NCI-H460 (cell line): Measurements from ENCODE around the gene TIGAR. TPM values are rescaled to one million over a fixed set of nuclear protein-coding genes. Genes with fewer than 3 reads are reported as not detected.

Experiments used
- DNase-seq: peaks from one replicate; pipeline ENCODE4 v3.0.0-alpha.2; 2016; ENCODE audit warnings: low read depth; ENCODE audit errors: extremely low read depth
- total RNA-seq: library from RNA; depleted of rRNA; stranded (reverse); fragments of >200 nt; shearing (Covaris generic); gene quantifications from 2 replicates; pipeline ENCODE4 v1.2.3, GENCODE V29; 2014

TIGAR gene
- total RNA-seq, 1 experiment from 2014 or later = 22.0 TPM

DNA sequence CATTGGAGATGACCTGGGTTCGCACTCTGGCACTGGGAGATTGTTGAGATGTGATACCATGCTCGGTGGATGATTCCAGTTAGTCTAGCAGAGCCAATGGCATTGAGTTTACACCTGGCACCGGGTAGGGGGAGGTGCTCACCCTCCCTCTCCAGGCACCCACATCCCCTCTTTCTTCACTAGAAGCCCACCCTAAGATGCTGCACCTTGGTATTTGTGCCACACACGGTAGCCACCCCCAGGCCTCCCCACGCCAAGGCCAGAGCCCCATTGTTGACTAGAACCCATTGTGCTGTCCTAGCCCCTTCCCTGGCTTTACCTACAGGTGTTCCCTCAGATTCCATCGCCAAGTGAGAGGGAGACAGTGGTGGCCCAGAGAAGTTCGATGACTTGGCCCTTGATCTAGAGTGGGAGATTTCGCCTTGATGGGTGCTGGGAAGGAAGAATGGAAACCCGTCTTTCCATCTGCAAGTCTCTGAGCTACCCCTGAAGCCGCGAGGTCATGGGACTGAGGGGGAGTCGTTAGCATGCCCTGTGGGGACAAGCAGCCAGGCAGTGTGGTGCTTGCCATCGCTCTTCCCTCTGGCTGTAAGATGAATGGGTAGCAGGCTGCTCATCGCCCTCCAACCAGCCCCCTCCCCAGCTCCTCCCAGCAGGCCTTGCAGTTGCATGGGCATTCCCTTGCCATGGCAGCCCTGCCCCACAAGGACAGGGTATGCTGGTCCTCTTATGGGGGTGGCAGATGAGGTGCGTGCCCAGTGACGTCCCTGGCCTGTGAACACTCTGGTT is 38.7 kb upstream of the TIGAR start:
- no peak for DNase-seq

DNA sequence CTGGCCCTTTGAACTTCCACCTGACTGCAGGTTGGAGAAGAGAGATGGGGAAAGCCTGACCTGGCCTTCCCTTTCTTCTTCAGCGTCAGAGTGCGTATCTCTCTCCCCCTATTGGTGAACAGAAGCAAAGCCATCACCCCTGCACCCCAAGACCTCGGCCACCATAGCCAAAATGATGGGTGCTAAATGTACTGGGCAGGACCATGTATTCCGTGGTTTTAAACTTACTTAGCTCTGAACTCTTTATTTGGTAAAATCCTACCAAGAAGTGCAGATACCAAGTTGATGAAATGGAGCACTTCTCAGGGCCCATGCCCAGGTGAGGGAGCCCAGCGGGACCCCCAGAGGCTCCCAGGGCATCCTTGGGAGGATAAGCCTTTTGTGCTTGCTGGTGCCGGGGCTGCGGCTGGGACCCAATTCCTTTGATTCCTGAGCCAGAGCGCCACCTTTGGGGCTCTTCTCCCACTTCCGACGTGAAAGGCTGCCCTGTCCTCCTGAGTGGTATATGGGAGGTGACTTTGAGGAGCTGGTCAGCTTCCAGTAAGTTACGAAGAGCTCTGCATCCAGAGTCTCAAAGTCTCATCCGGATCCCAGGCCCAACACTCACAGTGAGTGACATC is 38.0 kb upstream of the TIGAR start:
- no peak for DNase-seq

DNA sequence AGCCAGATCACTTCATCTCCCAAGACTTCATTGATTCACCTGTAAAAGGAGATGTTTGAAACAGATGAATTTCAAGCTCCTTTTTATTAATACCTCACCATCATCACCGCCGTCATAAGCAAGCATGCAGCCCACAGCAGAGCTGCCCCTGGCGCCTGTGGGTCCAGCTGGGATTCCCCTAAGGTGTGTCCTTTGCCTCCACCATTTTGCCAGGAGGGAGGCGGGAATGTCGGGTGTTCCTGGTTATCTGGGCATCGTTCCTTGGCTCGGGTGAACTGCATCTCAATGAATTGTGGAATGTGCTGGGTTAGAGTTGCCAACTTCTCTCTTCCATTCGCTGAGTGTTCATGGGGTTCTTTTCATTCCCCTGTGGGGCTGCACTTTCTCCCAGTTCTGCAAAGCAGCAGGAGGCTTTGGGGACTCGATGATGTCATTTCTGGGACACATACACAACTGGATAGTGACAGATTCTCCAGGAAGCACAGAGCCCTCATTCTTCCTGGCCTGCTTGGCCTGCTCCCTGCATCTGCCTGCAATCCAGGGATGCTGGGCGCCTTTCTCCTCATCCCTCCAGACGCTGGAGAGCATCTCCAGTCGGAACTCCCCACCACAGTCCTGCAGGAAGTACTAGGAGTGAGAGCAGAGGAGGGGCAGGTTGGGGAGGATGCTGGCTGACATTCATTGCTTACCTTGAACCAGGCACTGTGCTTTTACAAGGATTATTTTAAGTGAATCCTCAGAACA is 37.3 kb upstream of the TIGAR start:
- no peak for DNase-seq

DNA sequence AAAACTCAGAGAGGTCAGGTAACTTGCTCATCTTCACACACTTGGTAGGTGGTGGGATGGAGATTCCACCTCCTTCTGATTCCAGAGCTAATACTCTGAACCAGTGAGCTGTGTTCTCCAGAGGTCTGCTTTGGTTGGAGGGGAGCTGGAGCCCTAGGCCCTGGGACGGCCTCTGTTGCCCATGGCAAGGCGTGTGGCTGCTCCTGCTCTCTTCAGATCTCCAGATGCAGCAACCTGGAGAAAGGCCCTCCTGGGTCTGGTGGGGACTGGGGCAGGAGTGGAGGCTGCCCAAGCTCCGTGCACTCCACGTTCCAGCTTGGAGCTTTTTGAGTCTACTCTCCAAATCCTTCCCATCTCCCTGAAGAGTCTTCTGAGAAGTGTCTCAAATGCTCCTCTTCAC is 36.7 kb upstream of the TIGAR start:
- no peak for DNase-seq

DNA sequence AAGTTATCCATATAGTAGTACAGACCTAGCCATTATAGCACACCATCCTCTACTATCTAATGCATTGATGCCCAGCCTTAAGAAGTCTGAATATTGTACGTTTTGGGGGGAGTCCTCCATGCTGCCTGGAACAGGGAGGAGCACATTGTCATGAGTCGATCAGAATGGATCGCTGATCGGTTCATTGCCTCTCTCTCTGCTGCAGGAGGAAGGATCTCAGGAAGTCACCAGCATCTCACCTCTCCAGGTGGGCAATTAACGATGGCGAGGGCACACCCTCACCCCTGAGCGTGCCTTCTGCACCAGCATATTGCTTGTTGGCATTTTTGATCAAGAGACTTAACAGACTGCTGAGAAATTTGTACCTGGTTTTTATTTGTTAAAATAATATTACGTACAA is 35.9 kb upstream of the TIGAR start:
- DNase-seq = no peak

DNA sequence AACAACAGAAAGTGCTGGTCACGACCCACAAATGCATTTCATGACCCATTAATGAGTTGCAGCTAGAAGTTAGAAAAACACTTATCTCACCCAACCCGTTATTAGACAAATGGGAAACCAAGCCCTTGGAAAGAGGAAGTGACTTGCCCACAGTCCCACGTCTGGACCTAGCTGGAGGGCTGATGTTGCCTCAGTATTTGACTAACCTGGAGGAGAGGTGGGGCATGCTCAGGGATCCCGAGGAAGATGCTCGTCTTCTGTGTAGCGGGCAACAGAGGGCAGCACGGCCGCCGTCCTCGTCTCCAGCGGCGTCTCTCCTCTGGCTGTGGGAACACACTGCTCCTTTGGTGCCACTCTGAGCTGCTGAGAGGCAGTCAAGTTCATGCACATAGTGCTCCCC is 34.8 kb upstream of the TIGAR start:
- DNase-seq = no peak

DNA sequence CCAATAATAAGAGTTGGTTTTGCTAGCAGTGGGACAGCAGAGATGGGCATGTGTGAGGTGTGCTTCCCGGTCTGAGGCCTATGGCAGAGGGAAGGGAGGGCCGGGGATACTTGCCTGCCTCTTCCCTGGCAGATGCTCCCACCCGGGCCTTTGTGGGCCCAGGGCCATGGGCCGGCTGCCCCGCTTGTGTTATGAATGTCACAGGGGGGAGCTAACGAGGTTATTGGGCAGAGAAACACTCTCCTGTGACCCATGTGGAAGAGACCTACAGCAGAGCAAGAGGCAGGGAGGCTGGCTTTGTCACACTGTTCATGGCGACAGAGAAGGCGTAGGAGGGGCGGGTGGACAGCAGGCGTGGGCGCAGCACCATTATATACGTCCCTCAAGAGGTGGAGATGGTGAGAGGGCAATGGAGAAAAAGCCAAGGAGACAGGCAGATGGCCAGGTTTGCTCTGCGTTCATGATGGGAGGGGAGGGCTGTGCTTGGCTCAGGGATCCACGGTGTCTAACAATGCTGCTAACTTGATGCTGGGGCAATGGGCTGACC is 34.2 kb upstream of the TIGAR start:
- DNase-seq = no peak

DNA sequence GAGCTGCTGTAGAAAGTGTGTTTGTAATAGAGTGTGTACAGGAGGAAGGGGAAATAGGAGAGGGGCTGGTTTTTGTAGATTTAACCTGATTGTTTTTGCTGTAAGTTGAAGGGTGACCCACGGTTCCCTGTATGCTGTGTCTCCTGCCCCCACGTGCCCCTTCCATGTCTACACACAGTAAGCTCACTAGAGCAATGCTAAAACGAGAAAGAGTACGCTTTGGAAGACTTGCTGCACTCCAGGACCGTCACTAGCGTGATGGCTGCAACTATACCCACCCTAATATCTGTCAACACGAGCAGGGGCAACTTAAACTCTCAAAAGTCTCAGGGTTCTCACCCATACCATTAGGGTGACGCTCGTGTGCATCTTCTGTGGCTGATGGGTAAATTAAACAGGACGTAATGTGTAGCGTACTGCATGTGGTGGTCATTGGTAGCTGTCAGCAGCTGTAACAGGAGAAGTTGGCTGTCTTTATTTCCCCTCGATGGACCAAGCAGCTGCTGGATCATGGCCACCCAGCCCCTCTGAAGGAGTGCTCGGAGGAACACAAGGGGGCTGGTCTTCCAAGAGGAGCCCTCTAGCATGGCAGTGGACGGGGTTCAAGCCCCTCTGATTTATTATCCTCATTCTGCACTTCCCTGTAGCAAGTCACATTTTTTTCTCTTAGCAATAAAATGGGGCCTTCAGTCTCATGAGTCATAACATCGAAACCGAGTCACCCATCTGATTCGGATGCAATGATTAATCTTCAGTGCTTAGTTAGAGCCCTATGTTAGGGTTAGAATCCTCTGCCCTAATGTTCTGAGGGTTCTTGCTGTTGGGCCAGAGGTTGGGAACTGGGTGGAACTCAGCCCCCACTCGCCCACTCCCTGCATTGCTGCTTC is 33.4 kb upstream of the TIGAR start:
- DNase-seq = no peak

DNA sequence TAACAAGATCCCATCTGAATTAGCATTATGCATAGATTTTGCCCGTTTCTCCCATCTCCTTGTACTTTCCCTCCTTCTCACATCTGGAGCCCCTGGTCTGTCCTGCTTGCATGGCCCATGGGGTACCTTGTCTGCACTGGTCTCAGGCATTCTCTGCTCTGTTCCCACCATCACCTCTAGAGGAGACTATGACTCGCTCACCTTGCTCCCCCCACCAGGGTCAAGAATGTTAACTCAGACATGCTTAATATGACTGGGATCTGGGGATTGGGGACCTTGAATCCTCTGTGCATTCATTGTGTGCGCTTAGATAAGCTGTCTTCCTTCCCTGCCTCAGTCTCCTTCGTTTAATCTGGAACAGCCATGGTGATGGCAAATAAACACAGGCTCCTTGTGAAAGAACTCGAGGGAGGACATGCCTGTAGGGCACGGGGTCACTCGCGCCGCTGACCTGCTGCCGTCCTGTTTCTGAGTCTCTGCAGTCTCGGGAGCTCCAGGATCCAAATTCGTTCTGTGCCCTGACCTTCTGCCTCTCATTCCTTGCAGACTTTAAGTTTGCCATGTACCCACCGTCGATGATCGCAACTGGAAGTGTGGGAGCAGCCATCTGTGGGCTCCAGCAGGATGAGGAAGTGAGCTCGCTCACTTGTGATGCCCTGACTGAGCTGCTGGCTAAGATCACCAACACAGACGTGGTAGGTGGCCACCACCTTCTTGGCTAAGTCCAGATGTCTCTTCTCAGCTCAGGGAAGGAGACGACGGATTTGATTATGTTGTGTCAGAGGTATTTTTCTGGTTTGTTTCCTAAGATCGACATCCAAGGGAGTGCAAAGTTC is 32.5 kb upstream of the TIGAR start:
- DNase-seq = no peak

DNA sequence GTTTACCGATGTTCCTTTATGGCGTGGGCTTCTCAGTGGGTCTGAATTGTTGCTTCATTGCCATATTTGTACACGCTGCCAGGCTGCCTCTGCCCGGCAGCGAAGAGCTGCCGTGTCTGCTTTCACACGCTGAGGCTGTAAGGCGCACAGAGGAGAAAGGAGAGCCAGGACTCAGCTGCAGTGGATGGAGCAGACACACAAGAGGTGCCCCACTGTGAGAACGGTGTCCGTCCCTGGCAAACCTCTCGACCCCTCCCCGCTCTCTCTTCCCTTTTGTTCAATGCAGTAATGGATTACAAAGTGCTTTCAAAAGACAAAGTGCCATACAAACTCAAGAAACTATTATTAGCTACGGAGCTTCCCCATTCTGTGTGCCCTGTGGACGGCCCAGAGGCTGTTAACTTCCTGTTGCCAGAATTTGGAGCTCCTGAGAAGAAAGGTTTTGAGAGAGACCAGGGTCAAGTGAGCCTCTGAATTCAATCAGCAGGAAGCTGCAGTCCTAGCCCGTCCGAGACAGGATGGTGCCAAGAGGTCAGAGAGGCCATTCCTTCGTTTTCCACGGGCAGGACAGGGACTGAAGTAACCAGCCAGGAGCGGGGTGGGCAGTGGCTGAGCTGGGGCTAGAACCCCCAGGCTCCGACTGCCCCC is 31.7 kb upstream of the TIGAR start:
- DNase-seq = no peak

DNA sequence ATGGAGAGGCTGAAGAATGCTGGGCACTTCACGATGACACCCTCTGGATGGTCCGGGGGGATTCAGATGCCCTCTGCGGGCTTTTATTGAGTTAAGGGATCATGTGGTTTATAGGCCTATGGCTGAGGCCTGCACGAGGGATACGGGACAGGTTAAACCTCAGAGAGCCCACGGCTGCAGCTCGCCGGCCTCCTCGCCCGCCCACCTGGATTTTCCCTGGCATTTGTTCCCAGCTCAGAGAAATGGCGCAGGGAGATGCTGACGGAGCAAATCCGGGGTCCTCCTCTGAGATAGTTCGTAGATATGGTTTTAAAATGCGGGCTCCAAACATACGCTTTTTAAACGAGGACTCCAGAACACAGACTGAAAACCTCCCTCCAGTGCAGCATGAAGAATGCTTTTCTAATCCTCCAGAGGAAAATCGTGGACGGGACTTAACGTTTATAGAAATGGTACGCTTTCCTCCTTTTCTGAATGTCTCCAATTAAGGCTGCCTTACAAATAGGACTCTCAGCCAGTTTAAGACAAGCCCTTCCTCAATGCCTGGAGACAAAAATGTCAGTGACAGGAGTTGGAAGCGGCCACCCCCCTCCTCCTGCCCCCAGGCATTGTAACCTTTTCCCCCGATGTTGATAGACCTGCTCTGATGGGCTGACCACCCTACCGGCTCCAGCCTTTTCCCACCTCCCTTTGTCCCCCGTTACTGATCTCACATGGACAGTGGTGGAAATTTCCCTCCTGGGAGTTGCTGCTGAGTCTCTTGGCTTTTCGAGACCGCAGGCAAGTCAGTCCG is 30.8 kb upstream of the TIGAR start:
- no peak for DNase-seq

DNA sequence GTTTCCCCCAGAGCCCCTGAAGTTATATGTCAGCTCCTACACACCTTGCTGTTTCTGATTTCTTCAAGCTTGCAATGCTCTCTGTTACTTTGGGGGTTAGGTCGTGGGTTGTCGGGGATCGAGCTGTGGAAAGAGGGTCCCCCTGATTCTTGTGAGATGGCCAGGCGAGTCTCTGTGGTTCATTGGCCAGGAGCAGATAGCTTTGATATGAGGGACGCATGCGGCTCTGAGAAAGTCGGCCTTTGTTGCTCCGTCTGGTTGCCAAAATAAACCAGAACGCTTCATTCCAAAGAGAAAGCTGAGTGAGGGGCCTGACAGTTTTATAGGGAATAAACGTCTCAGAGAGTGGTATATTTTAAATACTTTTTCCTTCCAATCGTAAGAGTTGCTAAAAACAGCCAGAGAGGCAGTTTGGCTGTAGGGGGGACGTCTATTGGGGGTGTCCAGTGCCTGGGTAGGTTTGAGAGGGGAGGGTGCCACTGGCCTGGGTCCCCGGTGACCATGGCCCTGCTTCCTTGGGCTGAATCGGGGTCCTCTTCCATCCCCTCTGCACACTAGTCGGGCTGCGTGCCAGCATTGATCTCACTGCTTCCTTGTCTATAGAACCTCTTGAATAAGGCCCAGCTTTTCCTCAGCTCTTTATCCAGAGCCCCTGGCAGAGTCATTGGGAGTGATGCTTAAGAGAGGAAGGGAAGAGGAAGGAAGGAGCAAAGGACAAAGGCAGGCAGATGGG is 28.5 kb upstream of the TIGAR start:
- DNase-seq = no peak

DNA sequence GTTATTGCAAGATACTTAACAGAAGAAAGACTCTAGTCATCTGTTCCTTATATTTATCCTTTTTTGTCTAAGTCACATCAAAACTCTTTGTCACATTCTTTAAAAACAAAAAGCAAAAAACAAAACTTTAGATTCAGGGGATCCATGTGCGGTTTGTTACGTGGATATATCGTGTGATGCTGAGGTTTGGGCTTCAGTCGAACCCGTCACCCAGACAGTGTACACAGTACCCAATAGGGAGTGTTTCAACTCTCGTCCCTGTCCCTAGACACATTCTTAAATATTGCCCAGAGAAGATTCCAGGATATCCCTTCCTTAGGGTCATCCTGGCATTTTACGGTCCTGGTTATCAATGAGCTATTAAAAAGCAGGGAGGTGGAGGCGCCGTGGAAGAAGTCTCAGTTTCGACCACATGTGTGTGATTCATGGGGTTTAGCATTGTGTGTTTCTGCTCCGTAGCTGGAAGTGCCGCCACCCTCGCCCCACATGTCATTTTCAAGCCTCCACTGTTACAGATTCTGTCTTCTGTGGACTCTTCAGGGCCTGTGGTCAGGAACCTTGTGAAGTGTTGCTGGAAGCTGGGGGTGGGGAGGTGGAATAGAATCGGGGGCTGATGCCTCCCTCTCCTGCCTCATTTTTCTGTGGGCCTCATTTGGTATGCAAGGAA is 27.6 kb upstream of the TIGAR start:
- no peak for DNase-seq

DNA sequence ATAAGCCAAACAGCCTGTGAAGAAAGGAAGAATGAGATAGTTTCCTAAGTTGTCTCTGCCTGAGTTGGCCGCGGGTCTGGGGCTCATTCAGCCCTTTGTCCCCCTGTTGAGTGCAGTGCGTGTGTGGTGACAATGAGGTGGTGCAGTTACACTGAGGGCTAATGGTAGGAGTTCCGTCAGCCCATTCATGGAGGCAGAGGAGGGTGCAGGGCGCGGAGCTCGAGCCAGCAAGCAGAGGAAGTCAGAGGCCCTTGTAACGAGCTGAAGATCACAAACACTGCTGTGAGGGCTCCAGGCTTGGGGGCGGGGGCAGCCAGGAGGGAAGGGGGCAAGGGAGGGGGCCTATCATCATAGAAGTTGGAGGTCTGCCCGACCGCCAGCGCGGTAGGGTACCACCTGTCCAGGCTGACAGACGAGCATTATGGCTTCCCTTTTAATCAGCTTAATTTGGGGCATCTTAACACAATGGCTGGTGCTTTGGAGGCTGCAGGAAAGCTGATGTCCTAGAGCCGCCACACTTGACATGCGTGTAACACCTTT is 27.0 kb upstream of the TIGAR start:
- no peak for DNase-seq

DNA sequence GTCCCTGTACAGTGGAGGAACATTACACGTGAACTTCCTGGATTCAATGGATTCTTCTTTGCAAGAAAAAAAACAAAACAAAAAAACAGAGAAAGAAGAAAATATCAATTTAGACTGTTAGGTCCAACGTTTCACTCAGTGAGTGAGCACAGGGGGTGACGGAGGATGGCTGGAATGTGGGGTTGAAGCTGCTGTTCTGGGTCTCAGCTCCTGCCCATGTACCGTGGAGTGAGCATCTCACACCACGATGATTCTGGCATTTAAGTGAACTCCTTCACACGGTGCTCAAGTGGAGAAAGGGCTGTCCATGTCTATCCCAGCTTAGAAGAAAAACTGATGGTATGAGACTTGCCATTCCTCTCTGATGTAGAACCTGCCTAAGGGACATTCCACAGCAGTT is 24.3 kb upstream of the TIGAR start:
- no peak for DNase-seq

DNA sequence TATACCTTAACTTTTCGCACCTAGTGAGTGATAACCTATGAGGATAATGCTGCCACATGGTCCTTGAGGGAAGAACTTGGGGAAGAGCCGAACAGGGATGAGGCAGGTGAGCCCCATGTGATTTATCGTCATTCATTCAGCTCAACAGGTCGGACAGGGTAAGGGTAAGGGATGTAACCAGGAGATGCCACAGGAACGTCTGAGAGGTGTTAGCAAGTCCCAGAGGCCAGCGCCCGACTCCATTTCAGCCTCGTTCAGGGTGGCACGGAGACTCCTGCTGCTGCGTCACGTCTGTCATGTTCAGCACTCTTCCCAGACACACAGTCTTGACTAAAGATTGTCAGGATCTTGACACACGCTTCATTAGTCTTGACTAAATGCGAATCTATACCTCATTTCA is 23.4 kb upstream of the TIGAR start:
- no peak for DNase-seq

DNA sequence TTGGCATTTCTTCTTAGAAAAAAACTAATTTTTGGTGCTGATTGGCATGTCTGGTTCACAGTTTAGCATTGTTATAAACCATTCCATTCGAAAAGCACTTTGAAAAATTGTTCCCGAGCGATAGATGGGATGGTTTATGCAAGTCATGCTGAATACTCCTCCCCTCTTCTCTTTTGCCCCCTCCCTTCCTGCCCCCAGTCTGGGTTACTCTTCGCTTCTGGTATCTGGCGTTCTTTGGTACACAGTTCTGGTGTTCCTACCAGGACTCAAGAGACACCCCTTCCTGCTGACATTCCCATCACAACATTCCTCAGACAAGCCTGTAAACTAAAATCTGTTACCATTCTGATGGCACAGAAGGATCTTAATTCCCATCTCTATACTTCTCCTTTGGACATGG is 20.1 kb upstream of the TIGAR start:
- no peak for DNase-seq
